Skeletal muscle cell (primary cell): Measurements from ENCODE around the gene GABBR2.
"Not testable (repeated sequence)": the region's sequence is repeated elsewhere in the genome, so short reads cannot be mapped to it uniquely, and the experiment has no call there.

Source experiments
- DNase-seq: peaks from one replicate; pipeline ENCODE4 v3.0.0-alpha.2; 2010; ENCODE audit warnings: low read depth
- H3K4me3 ChIP-seq: 2 replicates; pipeline ENCODE4 v1.5.1; 2011; ENCODE audit warnings: low read depth, mild to moderate bottlenecking, control low read depth, low read length, moderate library complexity

The GABBR2 gene

GRCh38 chr9:98605116-98605515 is 103.6 kb downstream of the GABBR2 start:
- DNase-seq = no peak
- H3K4me3 ChIP-seq = no peak overlapping the region

- peak; percentile 26 for DNase-seq
- H3K4me3 ChIP-seq = no peak overlapping the region
Measured at GRCh38 chr9:98603821-98604383, 104.8 kb downstream of the GABBR2 start.

GRCh38 chr9:98602839-98603500 is 105.8 kb downstream of the GABBR2 start:
- DNase-seq = no peak
- no peak overlapping the region for H3K4me3 ChIP-seq

GRCh38 chr9:98600631-98601030 is 108.1 kb downstream of the GABBR2 start:
- no peak overlapping the region for H3K4me3 ChIP-seq
- no peak for DNase-seq

GRCh38 chr9:98599566-98600216 is 109.0 kb downstream of the GABBR2 start:
- no peak for DNase-seq
- H3K4me3 ChIP-seq = no peak overlapping the region

GRCh38 chr9:98598861-98599260 is 109.9 kb downstream of the GABBR2 start:
- DNase-seq = no peak
- no peak overlapping the region for H3K4me3 ChIP-seq

- no peak overlapping the region for H3K4me3 ChIP-seq
- DNase-seq = no peak
Measured at GRCh38 chr9:98597236-98597771, 111.4 kb downstream of the GABBR2 start.

- no peak for DNase-seq
Measured at GRCh38 chr9:98596486-98596885, 112.2 kb downstream of the GABBR2 start.

GRCh38 chr9:98594546-98595160 is 114.1 kb downstream of the GABBR2 start:
- H3K4me3 ChIP-seq = no peak overlapping the region
- DNase-seq = no peak

More at GRCh38 chr9:98596486-98596885, 112.2 kb downstream of the GABBR2 start:
- no peak overlapping the region for H3K4me3 ChIP-seq

GRCh38 chr9:98593354-98594253 is 115.1 kb downstream of the GABBR2 start:
- no peak for DNase-seq
- no peak overlapping the region for H3K4me3 ChIP-seq

- H3K4me3 ChIP-seq = no peak overlapping the region
- no peak for DNase-seq
Measured at GRCh38 chr9:98591696-98592095, 117.0 kb downstream of the GABBR2 start.

GRCh38 chr9:98590101-98590500 is 118.6 kb downstream of the GABBR2 start:
- no peak overlapping the region for H3K4me3 ChIP-seq

GRCh38 chr9:98589102-98589501 is 119.6 kb downstream of the GABBR2 start:
- no peak for DNase-seq
- no peak overlapping the region for H3K4me3 ChIP-seq

More at GRCh38 chr9:98590101-98590500, 118.6 kb downstream of the GABBR2 start:
- no peak for DNase-seq

- not testable (repeated sequence) for H3K4me3 ChIP-seq, DNase-seq
Measured at GRCh38 chr9:98584853-98585438, 123.8 kb downstream of the GABBR2 start.

GRCh38 chr9:98584059-98584458 is 124.7 kb downstream of the GABBR2 start:
- H3K4me3 ChIP-seq = no peak overlapping the region
- DNase-seq = no peak

GRCh38 chr9:98583417-98583816 is 125.3 kb downstream of the GABBR2 start:
- DNase-seq = no peak
- no peak overlapping the region for H3K4me3 ChIP-seq

- no peak for DNase-seq
- H3K4me3 ChIP-seq = no peak overlapping the region
Measured at GRCh38 chr9:98580956-98581355, 127.8 kb downstream of the GABBR2 start.

- DNase-seq = no peak
- H3K4me3 ChIP-seq = no peak overlapping the region
Measured at GRCh38 chr9:98579700-98580099, 129.0 kb downstream of the GABBR2 start.

- DNase-seq = no peak
- no peak overlapping the region for H3K4me3 ChIP-seq
Measured at GRCh38 chr9:98577446-98577845, 131.3 kb downstream of the GABBR2 start.
